HepG2 (cell line): ENCODE measurements around the gene NBR1. TPM values are rescaled to one million over a fixed set of nuclear protein-coding genes. Genes with fewer than 3 reads are reported as not detected.

Experiments
- AGO1 ChIP-seq: fragments of 200-400 bp; formaldehyde crosslinking; IDR thresholded peaks from 2 replicates; pipeline ENCODE4 v1.6.1; 2017; ENCODE audit warnings: mild to moderate bottlenecking, low read depth, low read length, moderate library complexity; ENCODE audit not compliant: poor library complexity, severe bottlenecking
- DMAP1 ChIP-seq: IDR thresholded peaks from 2 replicates; pipeline ENCODE4 v1.6.1; 2016
- EED ChIP-seq: sonication (generic); formaldehyde crosslinking; IDR thresholded peaks from 2 replicates; pipeline ENCODE4 v1.5.0; 2020; ENCODE audit warnings: mild to moderate bottlenecking, missing genetic modification reagents
- ELF4 ChIP-seq: sonication (generic); formaldehyde crosslinking; IDR thresholded peaks from 2 replicates; pipeline ENCODE4 v1.5.0; 2020; ENCODE audit warnings: missing genetic modification reagents, mild to moderate bottlenecking, moderate library complexity, borderline replicate concordance
- NFYB ChIP-seq: sonication (generic); formaldehyde crosslinking; IDR thresholded peaks from 2 replicates; pipeline ENCODE4 v1.4.0; 2020; ENCODE audit warnings: missing genetic modification reagents
- PCBP1 ChIP-seq: fragments of 200-400 bp; formaldehyde crosslinking; IDR thresholded peaks from 2 replicates; pipeline ENCODE4 v1.6.1; 2017; ENCODE audit warnings: mild to moderate bottlenecking, low read depth, low read length, borderline replicate concordance
- PRPF4 ChIP-seq: fragments of 200-400 bp; formaldehyde crosslinking; IDR thresholded peaks from 2 replicates; pipeline ENCODE4 v1.6.1; 2016; ENCODE audit warnings: low read length, low read depth; ENCODE audit not compliant: poor library complexity, severe bottlenecking
- RCOR2 ChIP-seq: IDR thresholded peaks from 2 replicates; pipeline ENCODE4 v1.6.1; 2016; ENCODE audit warnings: missing biosample characterization, missing genetic modification reagents
- SIX4 ChIP-seq: sonication (generic); formaldehyde crosslinking; IDR thresholded peaks from 2 replicates; pipeline ENCODE4 v1.4.0; 2020; ENCODE audit warnings: missing genetic modification reagents
- SRY ChIP-seq: sonication (generic); formaldehyde crosslinking; IDR thresholded peaks from 2 replicates; pipeline ENCODE4 v1.8.0; 2022; ENCODE audit warnings: mild to moderate bottlenecking, missing genetic modification reagents
- TAF15 ChIP-seq: fragments of 200-400 bp; formaldehyde crosslinking; IDR thresholded peaks from one replicate; pipeline ENCODE4 v1.6.1; 2018; ENCODE audit warnings: mild to moderate bottlenecking, low read depth, low read length; ENCODE audit not compliant: poor library complexity, severe bottlenecking
- TBX2 ChIP-seq: sonication (generic); formaldehyde crosslinking; IDR thresholded peaks from 2 replicates; pipeline ENCODE4 v1.5.0; 2020; ENCODE audit warnings: missing genetic modification reagents, mild to moderate bottlenecking, borderline replicate concordance
- UBTF ChIP-seq: sonication (generic); formaldehyde crosslinking; IDR thresholded peaks from 2 replicates; pipeline ENCODE4 v1.4.0; 2020; ENCODE audit warnings: mild to moderate bottlenecking, missing genetic modification reagents
- ZNF224 ChIP-seq: sonication (generic); formaldehyde crosslinking; IDR thresholded peaks from 2 replicates; pipeline ENCODE4 v1.5.0; 2020; ENCODE audit warnings: mild to moderate bottlenecking, missing genetic modification reagents
- ZNF33A ChIP-seq: sonication (generic); formaldehyde crosslinking; IDR thresholded peaks from 2 replicates; pipeline ENCODE4 v1.5.1; 2020; ENCODE audit warnings: missing genetic modification reagents, mild to moderate bottlenecking, moderate library complexity, borderline replicate concordance
- ZNF512B ChIP-seq: sonication (generic); formaldehyde crosslinking; IDR thresholded peaks from 2 replicates; pipeline ENCODE4 v1.5.1; 2020; ENCODE audit warnings: missing genetic modification reagents, mild to moderate bottlenecking, borderline replicate concordance
- ZNF772 ChIP-seq: sonication (generic); formaldehyde crosslinking; IDR thresholded peaks from 2 replicates; pipeline ENCODE4 v1.5.0; 2020; ENCODE audit warnings: mild to moderate bottlenecking, missing genetic modification reagents
- ZSCAN9 ChIP-seq: IDR thresholded peaks from 2 replicates; pipeline ENCODE4 v1.6.1; 2016; ENCODE audit warnings: borderline replicate concordance
- polyA plus RNA-seq, 8 experiments: library from polyadenylated mRNA; depleted of rRNA in 3 of 8; stranded (reverse) in 7 of 8; unstranded in 1 of 8; fragments of >200 nt; fragmentation: Illumina TruSeq in 4 of 8; extraction: Trizol in 4 of 8; gene quantifications; 2 replicates each; pipeline versions ENCODE4 v1.2.1 to v1.2.3, GENCODE V29; 2011 to 2016; ENCODE audit warnings: low read depth in 4 of 8, missing spikeins in 1 of 8, mixed read lengths in 1 of 8; ENCODE audit not compliant: insufficient read depth in 1 of 8
- total RNA-seq, 5 experiments: library from RNA; depleted of rRNA; stranded (reverse); fragments of >200 nt; fragmentation: Illumina TruSeq; extraction: Trizol; gene quantifications; 2 replicates each; pipeline ENCODE4 v1.2.3, GENCODE V29; 2016; ENCODE audit warnings: low read depth in 1 of 5
- TF ChIP-seq, protein P1 (sequence below): sonication (generic); formaldehyde crosslinking; IDR thresholded peaks from 2 replicates; pipeline ENCODE4 v1.4.0; 2020; ENCODE audit warnings: missing genetic modification reagents
- TF ChIP-seq, protein P2 (sequence below): IDR thresholded peaks from 2 replicates; pipeline ENCODE4 v1.6.1; 2016; ENCODE audit warnings: low read depth, borderline replicate concordance
- TF ChIP-seq, protein P3 (sequence below): sonication (generic); formaldehyde crosslinking; IDR thresholded peaks from 2 replicates; pipeline ENCODE4 v1.4.0; 2020; ENCODE audit warnings: missing genetic modification reagents, borderline replicate concordance

NBR1 gene
- total and polyA plus RNA-seq, 2 of the 13 experiments (the other 11 are each of a cell fraction or from before 2014, with no cell fraction given) = 51.7 to 121 TPM

GRCh38 chr17:43211480-43212402 lies 40.7 kb downstream of the NBR1 start, which contains the start of gene TMEM106A (continued):
- TF ChIP-seq, protein P1, sequence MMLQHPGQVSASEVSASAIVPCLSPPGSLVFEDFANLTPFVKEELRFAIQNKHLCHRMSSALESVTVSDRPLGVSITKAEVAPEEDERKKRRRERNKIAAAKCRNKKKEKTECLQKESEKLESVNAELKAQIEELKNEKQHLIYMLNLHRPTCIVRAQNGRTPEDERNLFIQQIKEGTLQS = no peak; the same call in 1 of the 2 replicates
- TF ChIP-seq ZNF512B (no peak), ZNF33A (CRISPR knock-in tag) (no peak), ZSCAN9 (CRISPR knock-in tag) (no peak; the same call in 1 of the 2 replicates), SIX4 (CRISPR knock-in tag) (0 out of 2 replicates have a peak, but pooled peaks have one; percentile 18), NFYB (CRISPR knock-in tag) (peak; percentile 25; the same call in 1 of the 2 replicates), ZNF772 (peak; percentile 79; the same call in 1 of the 2 replicates), AGO1 (peak; percentile 75), UBTF (CRISPR knock-in tag) (peak; percentile 70), PRPF4 (no peak), EED (CRISPR knock-in tag) (no peak; the same call in 1 of the 2 replicates), TAF15 (no peak), ZNF224 (no peak), PCBP1 (no peak), SRY (CRISPR knock-in tag) (peak; percentile 75; the same call in 1 of the 2 replicates), DMAP1 (CRISPR knock-in tag) (peak; percentile 47; the same call in 1 of the 2 replicates), ELF4 (CRISPR knock-in tag) (peak; percentile 82; the same call in 1 of the 2 replicates), TBX2 (CRISPR knock-in tag) (peak; percentile 79; the same call in 1 of the 2 replicates), RCOR2 (CRISPR knock-in tag) (no peak; the same call in 1 of the 2 replicates)
- TF ChIP-seq, protein P2, sequence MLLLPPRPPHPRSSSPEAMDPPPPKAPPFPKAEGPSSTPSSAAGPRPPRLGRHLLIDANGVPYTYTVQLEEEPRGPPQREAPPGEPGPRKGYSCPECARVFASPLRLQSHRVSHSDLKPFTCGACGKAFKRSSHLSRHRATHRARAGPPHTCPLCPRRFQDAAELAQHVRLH (CRISPR knock-in tag) = no peak
- TF ChIP-seq, protein P3, sequence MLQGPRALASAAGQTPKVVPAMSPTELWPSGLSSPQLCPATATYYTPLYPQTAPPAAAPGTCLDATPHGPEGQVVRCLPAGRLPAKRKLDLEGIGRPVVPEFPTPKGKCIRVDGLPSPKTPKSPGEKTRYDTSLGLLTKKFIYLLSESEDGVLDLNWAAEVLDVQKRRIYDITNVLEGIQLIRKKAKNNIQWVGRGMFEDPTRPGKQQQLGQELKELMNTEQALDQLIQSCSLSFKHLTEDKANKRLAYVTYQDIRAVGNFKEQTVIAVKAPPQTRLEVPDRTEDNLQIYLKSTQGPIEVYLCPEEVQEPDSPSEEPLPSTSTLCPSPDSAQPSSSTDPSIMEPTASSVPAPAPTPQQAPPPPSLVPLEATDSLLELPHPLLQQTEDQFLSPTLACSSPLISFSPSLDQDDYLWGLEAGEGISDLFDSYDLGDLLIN (CRISPR knock-in tag) = no peak
